Measurements from ENCODE around the gene RAB8A. TPM values are rescaled to one million over a fixed set of nuclear protein-coding genes. Genes with fewer than 3 reads are reported as not detected.

RAB8A gene
- total RNA-seq, 1 donor from 2014 or later, result 39.2 TPM

DNA sequence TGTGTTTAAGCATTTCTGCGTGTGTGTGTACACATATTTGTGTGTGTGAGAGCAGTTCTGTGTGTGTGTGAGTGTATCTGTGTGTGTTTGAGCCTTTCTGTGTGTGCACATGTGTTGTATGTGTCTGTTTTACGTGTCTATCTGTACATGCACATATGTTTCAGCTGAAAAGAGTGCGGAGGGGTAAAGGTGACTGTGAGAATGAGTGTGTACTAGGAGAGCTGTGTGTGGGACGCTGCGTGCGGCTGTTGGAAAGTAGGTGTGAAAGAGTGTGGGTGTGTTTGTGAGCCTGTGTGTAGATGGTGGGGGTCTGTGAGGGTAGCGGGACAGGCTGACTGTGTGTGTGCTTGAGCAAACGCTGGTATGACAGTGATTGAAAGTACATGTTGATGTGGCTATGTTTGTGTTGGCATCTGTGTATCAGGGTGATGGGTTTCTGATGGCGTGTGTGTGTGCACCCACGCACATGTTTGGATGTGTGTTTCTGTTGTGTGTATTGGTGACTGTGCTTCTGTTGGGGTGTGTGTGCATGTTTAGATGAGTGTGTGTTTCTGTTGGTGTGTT, 42.9 kb upstream of the RAB8A start:
- H3K79me2 ChIP-seq (ENCODE audit: low read depth), result no peaks in the 10 kb centered on the region
- no peaks in the 10 kb centered on the region for H3K9me3 ChIP-seq (ENCODE audit: low read depth)
- H3K9ac ChIP-seq, result no peak overlapping the region
- Mint-ChIP-seq H3K9me3 (no peaks in the 10 kb centered on the region), H3K4me1 (peaks cover 21% of the 10 kb centered on the region), H3K27me3 (ENCODE audit: insufficient read depth, low read depth) (peaks cover 8% of the 10 kb centered on the region), H3K4me3 (no peak overlapping the region), H3K27ac (no peak overlapping the region), H3K36me3 (no peaks in the 10 kb centered on the region)
- H3K36me3 ChIP-seq, result no peaks in the 10 kb centered on the region
- TF ChIP-seq EZH2phosphoT487 (IDR thresholded peaks at IDR 0.05) (no peak), EZH2 (IDR thresholded peaks at IDR 0.05) (no peak)
- TF ChIP-seq, protein P1, sequence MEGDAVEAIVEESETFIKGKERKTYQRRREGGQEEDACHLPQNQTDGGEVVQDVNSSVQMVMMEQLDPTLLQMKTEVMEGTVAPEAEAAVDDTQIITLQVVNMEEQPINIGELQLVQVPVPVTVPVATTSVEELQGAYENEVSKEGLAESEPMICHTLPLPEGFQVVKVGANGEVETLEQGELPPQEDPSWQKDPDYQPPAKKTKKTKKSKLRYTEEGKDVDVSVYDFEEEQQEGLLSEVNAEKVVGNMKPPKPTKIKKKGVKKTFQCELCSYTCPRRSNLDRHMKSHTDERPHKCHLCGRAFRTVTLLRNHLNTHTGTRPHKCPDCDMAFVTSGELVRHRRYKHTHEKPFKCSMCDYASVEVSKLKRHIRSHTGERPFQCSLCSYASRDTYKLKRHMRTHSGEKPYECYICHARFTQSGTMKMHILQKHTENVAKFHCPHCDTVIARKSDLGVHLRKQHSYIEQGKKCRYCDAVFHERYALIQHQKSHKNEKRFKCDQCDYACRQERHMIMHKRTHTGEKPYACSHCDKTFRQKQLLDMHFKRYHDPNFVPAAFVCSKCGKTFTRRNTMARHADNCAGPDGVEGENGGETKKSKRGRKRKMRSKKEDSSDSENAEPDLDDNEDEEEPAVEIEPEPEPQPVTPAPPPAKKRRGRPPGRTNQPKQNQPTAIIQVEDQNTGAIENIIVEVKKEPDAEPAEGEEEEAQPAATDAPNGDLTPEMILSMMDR (IDR thresholded peaks at IDR 0.05), result no peak
- H3K4me1 ChIP-seq, result no peaks in the 10 kb centered on the region
- no peak overlapping the region for H3K27ac ChIP-seq
- H3K4me2 ChIP-seq, result no peak overlapping the region
- H2AFZ ChIP-seq (replicated peaks), result no peak overlapping the region
- no peaks in the 10 kb centered on the region for H3F3A ChIP-seq (ENCODE audit: low read depth)
- H3K27me3 ChIP-seq, result no peaks in the 10 kb centered on the region
- H3K4me3 ChIP-seq, result no peak overlapping the region
- no peaks in the 10 kb centered on the region for H4K20me1 ChIP-seq (ENCODE audit: low read depth)
- DNase-seq (ENCODE audit: low spot score), result no peak

DNA sequence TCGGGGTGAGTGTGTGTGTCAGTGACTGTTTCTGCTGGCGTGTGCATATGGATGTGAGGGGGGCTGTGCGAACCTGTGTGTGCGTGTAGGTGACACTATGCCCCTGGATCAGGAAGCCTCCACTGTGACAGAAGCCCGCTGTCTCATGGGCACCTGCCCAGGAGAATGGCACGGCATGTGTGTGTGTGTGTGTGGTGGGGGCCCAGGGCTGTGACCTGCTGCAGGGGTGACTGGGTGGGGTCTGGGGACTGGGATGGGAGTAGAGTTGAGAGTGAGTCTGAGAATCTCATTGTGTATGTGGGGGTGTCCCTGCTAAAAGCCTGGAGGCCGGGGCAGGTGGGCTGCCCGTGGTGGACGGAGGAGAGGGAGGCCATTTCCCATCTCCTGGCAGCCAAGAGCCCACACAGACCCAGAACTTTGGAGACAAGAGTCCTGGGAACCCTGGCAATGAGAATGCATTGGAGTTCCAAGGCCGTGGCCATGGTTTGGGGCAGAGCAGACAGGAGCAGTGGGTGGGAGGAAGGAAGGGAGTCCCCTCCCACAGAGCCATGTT, 41.8 kb upstream of the RAB8A start:
- no peak overlapping the region for H3K27ac ChIP-seq
- H3K4me3 ChIP-seq, result no peak overlapping the region
- no peak overlapping the region for H3K27ac Mint-ChIP-seq
- H3K9ac ChIP-seq, result no peak overlapping the region
- H3K36me3 ChIP-seq, result no peaks in the 10 kb centered on the region
- no peak for DNase-seq (ENCODE audit: low spot score)
- H3K9me3 Mint-ChIP-seq, result no peaks in the 10 kb centered on the region
- H3K36me3 Mint-ChIP-seq, result no peaks in the 10 kb centered on the region
- H3K27me3 ChIP-seq, result no peaks in the 10 kb centered on the region
- H3K4me3 Mint-ChIP-seq, result no peak overlapping the region
- TF ChIP-seq EZH2phosphoT487 (IDR thresholded peaks at IDR 0.05) (no peak), EZH2 (IDR thresholded peaks at IDR 0.05) (no peak)
- TF ChIP-seq, protein P1 (IDR thresholded peaks at IDR 0.05), result no peak
- H3K79me2 ChIP-seq (ENCODE audit: low read depth), result no peaks in the 10 kb centered on the region
- no peak overlapping the region for H2AFZ ChIP-seq (replicated peaks)
- peaks cover 8% of the 10 kb centered on the region for H3K27me3 Mint-ChIP-seq (ENCODE audit: insufficient read depth, low read depth)
- H4K20me1 ChIP-seq (ENCODE audit: low read depth), result no peaks in the 10 kb centered on the region
- H3K4me1 Mint-ChIP-seq, result peaks cover 22% of the 10 kb centered on the region
- H3K4me2 ChIP-seq, result no peak overlapping the region
- H3K4me1 ChIP-seq, result no peaks in the 10 kb centered on the region
- H3K9me3 ChIP-seq (ENCODE audit: low read depth), result no peaks in the 10 kb centered on the region
- peaks cover 3% of the 10 kb centered on the region for H3F3A ChIP-seq (ENCODE audit: low read depth)

GRCh38 chr19:16070366-16070990, 41.2 kb upstream of the RAB8A start:
- Mint-ChIP-seq H3K4me1 (peaks cover 23% of the 10 kb centered on the region), H3K27me3 (ENCODE audit: insufficient read depth, low read depth) (peaks cover 9% of the 10 kb centered on the region), H3K36me3 (no peaks in the 10 kb centered on the region), H3K4me3 (no peak overlapping the region), H3K9me3 (no peaks in the 10 kb centered on the region), H3K27ac (no peak overlapping the region)
- Histone ChIP-seq H3K9me3 (ENCODE audit: low read depth) (no peaks in the 10 kb centered on the region), H3K4me3 (no peak overlapping the region), H4K20me1 (ENCODE audit: low read depth) (no peaks in the 10 kb centered on the region), H2AFZ (replicated peaks) (no peak overlapping the region), H3K36me3 (no peaks in the 10 kb centered on the region), H3K4me2 (no peak overlapping the region), H3F3A (ENCODE audit: low read depth) (peaks cover 6% of the 10 kb centered on the region), H3K9ac (no peak overlapping the region), H3K4me1 (no peaks in the 10 kb centered on the region), H3K27me3 (no peaks in the 10 kb centered on the region), H3K79me2 (ENCODE audit: low read depth) (peaks cover 5% of the 10 kb centered on the region), H3K27ac (no peak overlapping the region)
- no peak for TF ChIP-seq EZH2phosphoT487 (IDR thresholded peaks at IDR 0.05)
- no peak for DNase-seq (ENCODE audit: low spot score)
